OCI-M2 (cell line): ENCODE measurements around the gene BTBD17.
"Not testable (repeated sequence)": the region's sequence is repeated elsewhere in the genome, so short reads cannot be mapped to it uniquely, and the experiment has no call there.

Experiments used
- DNase-seq: peaks from one replicate; lab custom pipeline; 2025; ENCODE audit not compliant: unreplicated experiment; lab: John Stamatoyannopoulos, UW

The BTBD17 gene

GRCh38 chr17:74361230-74362068 lies at the start of gene BTBD17:
BTBD17 (minus strand) TSS chr17:74361868; CDS start chr17:74361819, 49 bp downstream.
- DNase-seq = no peak

GRCh38 chr17:74410001-74410443 lies 48.4 kb upstream of the BTBD17 start:
- no peak for DNase-seq

GRCh38 chr17:74408815-74409214 lies 47.1 kb upstream of the BTBD17 start:
- no peak for DNase-seq

- DNase-seq = no peak
Observed at GRCh38 chr17:74408262-74408661, 46.6 kb upstream of the BTBD17 start.

DNA sequence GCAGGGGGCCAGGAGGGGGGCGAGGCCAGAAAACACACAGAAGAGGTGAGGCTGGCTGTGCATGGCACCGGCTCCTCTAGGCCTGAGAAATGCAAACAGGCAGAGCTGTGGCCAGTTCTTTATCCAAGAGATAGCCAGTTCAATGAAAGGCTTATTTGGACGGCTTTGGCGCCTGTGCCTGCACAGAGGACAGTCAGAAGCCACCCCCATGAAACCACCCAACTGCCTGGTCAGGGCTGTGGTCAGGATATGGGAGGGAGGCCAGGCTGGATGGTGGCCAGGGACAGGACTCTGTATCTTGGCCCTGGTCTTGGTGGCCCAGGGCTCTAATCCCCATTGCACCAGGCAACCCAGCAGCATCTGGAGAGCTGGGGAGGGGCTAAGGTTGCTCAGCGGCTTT lies 45.7 kb upstream of the BTBD17 start:
- DNase-seq = no peak

DNA sequence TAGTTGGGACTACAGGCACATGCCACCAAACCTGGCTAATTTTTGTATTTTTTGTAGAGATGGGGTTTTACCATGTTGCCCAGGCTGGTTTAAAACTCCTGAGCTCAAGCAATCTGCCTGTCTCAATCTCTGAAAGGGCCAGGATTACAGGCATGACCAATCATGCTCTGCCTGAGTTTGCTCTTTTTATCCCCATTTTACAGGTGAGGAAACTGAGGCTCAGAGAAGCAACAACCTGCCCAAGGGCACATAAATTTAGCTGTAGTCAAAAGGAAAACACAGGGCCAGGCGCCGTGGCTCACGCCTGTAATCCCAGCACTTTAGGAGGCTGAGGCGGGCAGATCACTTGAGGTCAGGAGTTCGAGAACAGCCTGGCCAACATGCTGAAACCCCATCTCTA lies 43.6 kb upstream of the BTBD17 start:
- DNase-seq = not testable (repeated sequence)

- no peak for DNase-seq
Observed at GRCh38 chr17:74404789-74405188, 43.1 kb upstream of the BTBD17 start.

DNA sequence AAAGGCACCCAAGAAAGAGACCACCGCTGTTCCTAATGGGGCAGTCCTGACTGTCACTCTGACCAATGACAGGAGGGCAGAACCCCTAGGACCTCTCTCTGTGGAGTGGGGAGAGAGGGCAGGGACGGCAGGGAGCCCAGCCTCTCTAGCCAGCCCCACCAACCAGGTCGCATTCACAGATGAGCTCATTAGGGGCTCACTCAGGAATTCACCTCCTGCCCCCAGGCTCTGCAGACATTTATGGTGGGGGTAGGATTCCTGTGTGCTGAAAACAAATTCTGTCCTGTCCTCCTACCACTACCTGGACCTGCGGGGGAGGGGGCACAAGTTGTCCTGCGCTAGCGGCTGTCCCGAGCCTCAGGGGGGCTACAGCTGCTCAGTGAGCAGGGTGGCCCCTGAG lies 42.5 kb upstream of the BTBD17 start:
- DNase-seq = no peak

DNA sequence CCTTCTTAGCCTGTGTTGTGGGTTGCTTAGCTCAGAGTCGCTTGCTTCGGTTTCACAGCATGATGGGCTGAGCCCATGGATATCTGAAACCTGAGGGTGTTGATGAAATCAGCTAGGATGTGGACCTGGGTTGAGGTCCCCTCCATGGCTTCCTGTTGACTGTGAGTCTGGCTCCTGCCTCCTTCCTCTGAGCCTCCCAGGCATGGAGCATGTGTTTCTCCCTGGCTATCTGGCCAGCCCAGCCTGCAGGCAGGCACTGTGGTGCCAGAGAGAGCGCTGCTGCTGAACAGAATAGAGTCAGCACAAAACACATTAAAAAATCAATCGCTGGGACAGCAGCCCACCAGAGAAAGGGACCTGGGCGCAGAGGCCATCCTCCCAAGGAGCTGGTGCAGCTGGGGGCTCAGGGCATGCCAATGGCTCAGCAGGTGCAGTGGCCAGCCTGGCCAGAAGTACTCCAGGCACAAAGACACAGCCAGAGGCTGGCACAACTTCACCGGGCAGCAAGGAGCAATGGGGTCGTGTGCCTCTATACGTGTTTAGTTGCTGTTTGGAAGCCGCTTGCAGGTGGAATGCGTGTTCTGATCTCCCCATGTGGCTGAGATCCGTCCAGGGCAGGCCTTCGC lies 42.0 kb upstream of the BTBD17 start:
- DNase-seq = no peak

DNA sequence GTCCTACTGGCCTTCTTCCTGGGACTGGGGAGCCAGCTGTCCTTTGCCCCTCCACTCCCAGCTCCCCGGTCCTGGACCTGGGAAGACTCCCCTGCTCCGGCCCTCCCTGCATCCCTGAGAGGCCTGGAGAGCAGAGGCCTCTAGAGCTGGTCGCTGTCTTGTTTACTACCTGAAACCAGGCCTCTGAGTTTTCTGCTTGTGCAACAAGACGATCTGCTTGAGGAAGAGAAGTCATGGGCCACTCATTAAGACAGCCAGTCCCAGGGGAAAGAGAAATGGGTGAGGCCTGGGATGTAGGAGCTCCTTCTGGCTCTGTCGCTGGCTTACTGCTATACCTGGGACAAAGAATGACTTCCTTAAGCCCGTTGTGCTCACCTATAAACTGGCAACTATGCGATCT lies 40.4 kb upstream of the BTBD17 start:
- no peak for DNase-seq

DNA sequence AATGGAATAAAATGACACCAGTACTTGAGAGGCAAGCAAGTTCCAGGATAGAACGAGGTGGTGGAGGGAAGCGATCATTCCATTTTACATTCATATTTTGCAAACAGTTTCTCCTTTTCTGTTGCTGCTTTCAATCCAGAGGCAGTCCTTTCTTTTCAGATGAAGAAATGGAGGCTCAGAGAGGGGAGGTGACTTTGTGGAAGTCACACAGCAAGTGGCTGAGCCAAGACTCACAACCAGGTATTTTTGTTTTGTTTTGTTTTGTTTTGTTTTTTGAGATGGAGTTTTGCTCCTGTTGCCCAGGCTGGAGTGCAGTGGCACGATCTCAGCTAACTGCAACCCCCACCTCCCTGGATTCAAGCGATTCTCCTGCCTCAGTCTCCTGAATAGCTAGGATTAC lies 34.9 kb upstream of the BTBD17 start:
- no peak for DNase-seq

- no peak for DNase-seq
Observed at GRCh38 chr17:74394977-74395376, 33.3 kb upstream of the BTBD17 start.

DNA sequence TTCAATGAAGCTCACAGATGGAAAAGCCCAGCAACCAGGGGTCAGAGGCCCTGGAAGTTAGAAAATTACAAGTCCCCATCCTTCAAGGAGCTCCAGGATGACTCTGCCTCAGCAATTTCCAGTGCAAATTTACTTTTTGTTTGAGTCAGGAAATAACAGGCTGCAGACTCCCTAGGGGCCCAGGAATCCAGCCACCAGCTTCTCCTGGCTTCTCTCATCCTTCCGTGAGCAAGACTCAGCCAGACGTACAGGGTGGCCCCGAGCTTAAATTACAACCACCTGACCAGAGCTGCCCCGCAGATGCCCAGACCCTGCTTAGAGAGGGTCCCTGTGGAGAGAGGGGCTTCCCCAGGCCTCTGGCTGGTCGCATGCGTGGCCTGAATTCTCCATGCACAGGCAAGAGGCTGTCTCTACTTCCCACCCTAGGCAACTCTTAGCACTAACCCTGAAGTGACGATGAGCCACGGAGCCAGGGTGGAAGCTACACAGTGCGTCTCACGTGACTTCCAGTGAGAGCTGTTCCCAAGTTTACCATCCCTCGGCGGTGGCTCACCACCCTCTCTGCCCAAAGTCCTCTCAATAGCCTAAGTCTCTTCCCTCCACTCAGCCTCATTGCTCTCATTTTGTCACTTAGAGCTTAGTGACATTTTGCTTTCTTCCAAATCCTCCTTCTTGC lies 32.7 kb upstream of the BTBD17 start:
- DNase-seq = no peak

GRCh38 chr17:74393346-74393942 lies 31.8 kb upstream of the BTBD17 start:
- no peak for DNase-seq

DNA sequence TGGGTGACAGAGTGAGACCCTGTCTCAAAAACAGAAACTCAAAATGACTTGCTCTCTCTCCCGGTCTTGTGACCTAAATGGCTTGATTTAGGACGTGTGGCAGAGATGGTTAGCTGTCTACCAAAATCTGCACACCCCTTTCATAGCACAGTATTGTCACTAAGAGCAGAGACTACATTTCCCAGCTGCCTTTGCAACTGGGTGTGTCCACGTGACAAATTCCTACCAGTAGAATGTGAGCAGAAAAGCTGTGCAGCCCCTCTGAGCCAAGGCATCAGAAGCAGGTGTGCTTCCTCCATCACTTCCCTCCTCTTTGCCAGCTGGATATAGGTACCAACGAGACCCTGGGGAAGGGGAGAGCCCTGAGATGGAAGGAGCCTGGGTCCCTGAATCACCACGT lies 31.2 kb upstream of the BTBD17 start:
- DNase-seq = no peak

DNA sequence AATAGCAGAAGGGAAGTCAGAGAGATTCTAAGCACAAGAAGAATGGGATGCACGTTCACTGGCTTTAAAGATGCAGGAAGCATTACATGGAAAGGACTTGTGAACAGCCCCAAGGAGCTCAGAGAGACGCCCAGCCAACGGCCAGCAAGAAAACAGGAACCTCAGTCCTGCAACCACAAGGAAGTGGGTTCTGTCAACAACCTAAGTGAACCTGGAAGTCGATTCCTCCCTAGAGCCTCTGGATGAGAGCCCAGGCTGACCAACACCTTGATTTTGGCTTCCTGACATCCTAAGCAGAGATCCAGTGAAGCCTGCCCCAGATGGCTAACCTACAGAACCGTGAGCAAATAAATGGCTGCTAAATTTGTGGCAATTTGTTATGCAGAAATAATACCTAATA lies 30.1 kb upstream of the BTBD17 start:
- DNase-seq = no peak

DNA sequence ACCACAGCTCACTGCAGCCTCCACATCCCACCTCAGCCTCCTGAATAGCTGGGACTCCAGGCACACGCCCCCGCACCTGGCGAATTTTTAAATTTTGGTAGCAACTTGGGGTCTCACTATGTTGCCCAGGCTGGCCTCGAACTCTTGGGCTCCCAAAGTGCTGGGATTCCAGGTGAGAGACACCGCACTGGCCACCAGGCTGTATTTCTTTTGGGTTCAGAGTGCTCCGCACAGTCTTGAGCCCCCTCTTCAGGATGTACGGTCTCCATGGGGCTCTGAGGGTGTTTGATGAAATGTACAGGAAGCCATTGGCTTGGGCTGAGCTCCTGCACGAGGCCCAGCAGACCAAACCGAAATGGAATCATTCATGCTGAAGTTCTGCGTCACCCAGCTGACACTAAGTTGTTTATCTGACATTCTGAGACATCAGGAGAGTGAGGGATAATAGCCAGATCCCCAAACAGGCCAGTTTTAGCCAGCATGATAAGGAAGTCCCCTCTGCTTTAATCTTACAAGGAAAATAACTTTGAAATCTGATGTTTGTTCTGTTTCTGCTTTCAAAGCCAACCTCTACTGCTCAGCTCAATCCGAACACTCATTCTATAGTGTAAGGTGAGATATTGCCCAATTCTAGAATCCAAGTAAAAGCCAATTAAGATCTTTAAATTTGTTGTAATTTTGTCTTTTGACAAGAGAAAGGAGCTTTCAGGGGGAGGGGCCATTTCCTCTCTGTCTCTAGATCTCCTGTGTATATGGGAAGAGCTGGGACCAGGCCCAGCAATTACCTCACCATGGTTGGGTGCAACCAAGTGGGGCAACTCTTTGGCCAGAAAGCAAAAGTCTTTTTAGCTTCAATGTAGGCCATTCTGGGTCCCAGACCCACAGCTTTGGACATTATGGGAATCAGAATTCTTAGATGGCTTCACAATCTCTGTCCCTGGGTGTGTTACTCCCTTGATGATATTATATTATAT lies 29.3 kb upstream of the BTBD17 start:
- DNase-seq = no peak

- no peak for DNase-seq
Observed at GRCh38 chr17:74389937-74390679, 28.4 kb upstream of the BTBD17 start.

- no peak for DNase-seq
Observed at GRCh38 chr17:74389084-74389753, 27.6 kb upstream of the BTBD17 start.
